Heart right ventricle (tissue), 16 donors: ENCODE measurements around the gene OR7G2. TPM values are rescaled to one million over a fixed set of nuclear protein-coding genes. Genes with fewer than 3 reads are reported as not detected.

Experiments used
- ATAC-seq, 8 donors: fragments of 200-7000 bp; cut with Tn5 transposase; one replicate each; pipeline ENCODE4 v1.9.1; 2020; ENCODE audit warnings: mild to moderate bottlenecking in 8 of 8, moderate library complexity in 8 of 8, moderate number of reproducible peaks in 1 of 8
- DNase-seq, 2 donors: peaks; one replicate each; pipeline ENCODE4 v3.0.0-alpha.2; 2020
- H3K27ac ChIP-seq, 10 donors: fragments of 200-600 bp; sonication (generic) in 2 of 10; one replicate each; pipeline versions ENCODE4 v1.5.0 to v1.8.0; 2020 to 2022; ENCODE audit warnings: mild to moderate bottlenecking in 3 of 10
- H3K27me3 ChIP-seq, 7 donors: fragments of 200-600 bp; one replicate each; pipeline ENCODE4 v1.8.0; 2021 to 2022; ENCODE audit warnings: mild to moderate bottlenecking in 2 of 7
- H3K36me3 ChIP-seq, 9 donors: fragments of 200-600 bp; sonication (generic) in 1 of 9; one replicate each; pipeline versions ENCODE4 v1.5.0 to v1.8.0; 2020 to 2022; ENCODE audit warnings: mild to moderate bottlenecking in 2 of 9
- H3K4me1 ChIP-seq, 9 donors: fragments of 200-600 bp; sonication (generic) in 1 of 9; one replicate each; pipeline versions ENCODE4 v1.5.0 to v1.8.0; 2020 to 2022; ENCODE audit warnings: mild to moderate bottlenecking in 4 of 9
- H3K4me3 ChIP-seq, 10 donors: fragments of 200-600 bp; sonication (generic) in 2 of 10; one replicate each; pipeline versions ENCODE4 v1.5.0 to v1.8.0; 2020 to 2022; ENCODE audit warnings: mild to moderate bottlenecking in 7 of 10, moderate library complexity in 2 of 10
- H3K9me3 ChIP-seq, 11 donors: fragments of 200-600 bp in 10 of 11; sonication (generic) in 2 of 11; one replicate each; pipeline versions ENCODE4 v1.5.0 to v1.8.0; 2013 to 2022; ENCODE audit warnings: mild to moderate bottlenecking in 2 of 11, control low read depth in 1 of 11, moderate library complexity in 1 of 11
- CTCF ChIP-seq, 9 donors: fragments of 200-600 bp; sonication (generic) in 2 of 9; IDR thresholded peaks; one replicate each; pipeline versions ENCODE4 v1.5.0 to v1.8.0; 2021 to 2022; ENCODE audit warnings: antibody characterized with exemption in 9 of 9, mild to moderate bottlenecking in 5 of 9, moderate library complexity in 1 of 9
- WGBS, 2 donors: extraction: QIAGEN DNeasy Blood & Tissue Kit; methylation state at CpG; one replicate each; pipeline ENCODE4 v1.1.7; 2013; ENCODE audit warnings: inconsistent platforms in 1 of 2; 5-methylcytosine and 5-hydroxymethylcytosine counted together
- intact Hi-C, 10 donors: fragments of 100-400 bp; cut with DNase I; formaldehyde crosslinking; loops; one replicate each; pipeline versions ENCODE4 v1.11.1 to v1.14.2; 2022
- polyA plus RNA-seq, 2 donors: library from polyadenylated mRNA; stranded (reverse); fragments of 200-250 nt; gene quantifications; one replicate each; pipeline ENCODE4 v1.2.3, GENCODE V29; 2013
- total RNA-seq, 10 donors: library from RNA; stranded (reverse); fragmentation: NEBNext Ultra II Directional in 3 of 10; extraction: Animal tissue kit (Norgen Biotek cat#: 25700) in 3 of 10; gene quantifications; one replicate each; pipeline versions ENCODE4 v1.2.1 to v1.2.4, GENCODE V29; 2021 to 2023
- donor health status: Arrhythmogenic right ventricular cardiomyopathy.
- donor health status: ischemic (EF 13 %, LVEDD 7.1; RV severe dilation, severe dysfunction).
- donor health status: healthy with polysubstance abuse.
- donor health status: DM: no; HTN: yes; CAD: no.
- donor health status: DM: no; HTN: no; CAD: no.
- donor health status: ischemic (EF 25% LVEDD 6.9; RV normal size, moderate dysfunction).
- donor health status: ischemic (EF 25% LVEDD 5.7; RV mildly dilated, moderate dysfunction).
- donor health status: healthy.
- donor health status: DM: yes; HTN: yes; CAD: no.
- donor health status: Ischemic cardiomyopathy.
- donor health status: ischemic (EF 35%, LVEDD 5.7; RV mildly dilated, moderate dysfunction).
- donor health status: nonischemic (EF 11% LVEDD 7.7; RV severe dilation, severe dysfunction).
- donor health status: DM: yes; HTN: yes; CAD: no.
- donor health status: PGD.
- donor health status: ischemic (EF 29% LVEDD 5.4; RV normal size, mild dysfunction).
- donor health status: nonischemic (EF 23%, LVEDD 6.1; RV moderate dilation, normal function).

The OR7G2 gene
- total and polyA plus RNA-seq, 12 donors = not detected

- H3K36me3 ChIP-seq = peaks cover 0 to 50% (median 10%) of the 10 kb centered on the region in 9 donors
- no peak overlapping the region for H3K27ac ChIP-seq
- ATAC-seq = no peak
- no peak overlapping the region for H3K4me3 ChIP-seq
- H3K9me3 ChIP-seq = peaks cover 0 to 49% (median 20%) of the 10 kb centered on the region in 11 donors
- DNase-seq = no peak
- 96 to 97% methylated on average over 5 of the region's 5 CpGs for WGBS, 2 donors
- intact Hi-C loops = no loop called here
- H3K27me3 ChIP-seq = no peaks in the 10 kb centered on the region
- no peak for TF ChIP-seq CTCF (IDR thresholded peaks at IDR 0.05)
- peaks cover 0 to 5% (median 0%) of the 10 kb centered on the region in 9 donors for H3K4me1 ChIP-seq
Observed at GRCh38 chr19:9150650-9151049, 43.4 kb upstream of the OR7G2 start.

GRCh38 chr19:9149997-9150396 is 42.7 kb upstream of the OR7G2 start:
- Histone ChIP-seq H3K36me3 (peaks cover 0 to 47% (median 10%) of the 10 kb centered on the region in 9 donors), H3K27me3 (no peaks in the 10 kb centered on the region), H3K9me3 (peaks cover 0 to 56% (median 19%) of the 10 kb centered on the region in 11 donors), H3K4me3 (no peak overlapping the region), H3K4me1 (peaks cover 0 to 5% (median 0%) of the 10 kb centered on the region in 9 donors), H3K27ac (no peak overlapping the region)
- WGBS, 2 donors = 95% methylated on average over 4 of the region's 4 CpGs
- no peak for DNase-seq
- ATAC-seq = no peak
- intact Hi-C loops = loop anchor here in 5 of 10 donors (10.0 kb wide), 4 partner anchors 155 to 645 kb away; partner anchors contain the start of genes ZNF266 (in 1 of the 5) and ZNF699 (in 1 of the 5)
- TF ChIP-seq CTCF (IDR thresholded peaks at IDR 0.05) = no peak

GRCh38 chr19:9148697-9149096 is 41.4 kb upstream of the OR7G2 start:
- Histone ChIP-seq H3K4me3 (no peak overlapping the region), H3K27me3 (no peaks in the 10 kb centered on the region), H3K36me3 (peaks cover 0 to 44% (median 10%) of the 10 kb centered on the region in 9 donors), H3K27ac (no peak overlapping the region), H3K9me3 (peaks cover 0 to 59% (median 20%) of the 10 kb centered on the region in 11 donors), H3K4me1 (peaks cover 0 to 5% (median 0%) of the 10 kb centered on the region in 9 donors)
- 92 to 100% methylated on average over 3 of the region's 3 CpGs for WGBS, 2 donors
- TF ChIP-seq CTCF (IDR thresholded peaks at IDR 0.05) = no peak
- no peak for ATAC-seq
- intact Hi-C loops = loop anchor here in 5 of 10 donors (10.0 kb wide), 4 partner anchors 156 to 646 kb away; partner anchors contain the start of genes ZNF266 (in 1 of the 5) and ZNF699 (in 1 of the 5)
- DNase-seq = no peak

GRCh38 chr19:9146882-9147281 is 39.6 kb upstream of the OR7G2 start:
- Histone ChIP-seq H3K27me3 (no peaks in the 10 kb centered on the region), H3K9me3 (peaks cover 0 to 45% (median 17%) of the 10 kb centered on the region in 11 donors), H3K27ac (no peak overlapping the region), H3K4me3 (no peak overlapping the region), H3K4me1 (peaks cover 0 to 18% (median 10%) of the 10 kb centered on the region in 9 donors), H3K36me3 (peaks cover 0 to 27% (median 0%) of the 10 kb centered on the region in 9 donors)
- intact Hi-C loops = loop anchor here in 5 of 10 donors (10.0 kb wide), 4 partner anchors 158 to 648 kb away; partner anchors contain the start of genes ZNF266 (in 1 of the 5) and ZNF699 (in 1 of the 5)
- WGBS, 2 donors = 61 to 65% methylated on average over 1 of the region's 1 CpG
- DNase-seq = no peak
- peak in 2 of 8 donors; percentile 51 to 53 for ATAC-seq
- TF ChIP-seq CTCF (IDR thresholded peaks at IDR 0.05) = no peak
